OCI-LY7 (cell line): ENCODE results near the gene FOXO3.

Experiments used
- CTCF ChIP-seq: fragments of 200-600 bp; sonication (generic); conservative IDR thresholded peaks from 2 replicates; pipeline ENCODE4 v1.5.1; 2014; ENCODE audit warnings: mild to moderate bottlenecking, antibody characterized with exemption, low read length, moderate library complexity, mixed read lengths
- EZH2phosphoT487 ChIP-seq: fragments of 200-600 bp; sonication (generic); IDR thresholded peaks from 2 replicates; pipeline ENCODE4 v1.6.1; 2018; ENCODE audit warnings: low read depth, borderline replicate concordance, mild to moderate bottlenecking, mixed run types, antibody characterized with exemption, low read length, moderate library complexity, mixed read lengths

- no peak for TF ChIP-seq CTCF
- no peak for TF ChIP-seq EZH2phosphoT487
These were observed 71.7 kb downstream of the FOXO3 start for GRCh38 chr6:108632441-108632840.
